DND-41 (cell line): Measurements from ENCODE around the gene SIDT2.

ENCODE experiments used
- ATAC-seq: fragments of 200-7000 bp; cut with Tn5 transposase; 3 replicates; pipeline ENCODE4 v1.9.1; 2021; ENCODE audit warnings: low read depth; ENCODE audit not compliant: insufficient read depth
- DNase-seq: peaks from one replicate; pipeline ENCODE4 v3.0.0-alpha.2; 2020
- H2AFZ ChIP-seq: 2 replicates; pipeline ENCODE4 v1.6.0; 2012; ENCODE audit warnings: low read depth, low read length
- H3K27ac ChIP-seq: 2 replicates; pipeline ENCODE4 v1.5.1; 2012; ENCODE audit warnings: low read length, inconsistent platforms
- H3K27me3 ChIP-seq: fragments of 200-600 bp; sonication (generic); 2 replicates; pipeline ENCODE4 v1.6.0; 2012; ENCODE audit warnings: low read length, mild to moderate bottlenecking, inconsistent platforms; ENCODE audit not compliant: insufficient read depth, poor library complexity
- H3K36me3 ChIP-seq: 2 replicates; pipeline ENCODE4 v1.5.1; 2012; ENCODE audit warnings: low read length, inconsistent platforms; ENCODE audit not compliant: insufficient read depth
- H3K4me1 ChIP-seq: 2 replicates; pipeline ENCODE4 v1.5.1; 2012; ENCODE audit warnings: mild to moderate bottlenecking, low read length; ENCODE audit not compliant: insufficient read depth
- H3K4me2 ChIP-seq: 2 replicates; pipeline ENCODE4 v1.6.0; 2012; ENCODE audit warnings: mild to moderate bottlenecking, moderate library complexity, low read length, inconsistent platforms; ENCODE audit not compliant: insufficient read depth
- H3K4me3 ChIP-seq, 2 experiments: fragments of 200-600 bp in 1 of 2; shearing (Covaris generic) in 1 of 2; 2 replicates each; pipeline ENCODE4 v1.5.1; 2012 to 2016; ENCODE audit warnings: inconsistent platforms in 2 of 2, low read length in 2 of 2, mild to moderate bottlenecking in 2 of 2, low read depth in 1 of 2, moderate library complexity in 1 of 2
- H3K79me2 ChIP-seq: 2 replicates; pipeline ENCODE4 v1.6.0; 2012; ENCODE audit warnings: low read length, inconsistent platforms; ENCODE audit not compliant: insufficient read depth
- H3K9ac ChIP-seq: 2 replicates; pipeline ENCODE4 v1.6.0; 2012; ENCODE audit warnings: low read depth, mild to moderate bottlenecking, inconsistent platforms, low read length, moderate library complexity
- H3K9me3 ChIP-seq: 2 replicates; pipeline ENCODE4 v1.5.1; 2012; ENCODE audit warnings: low read length, moderate library complexity, mild to moderate bottlenecking, inconsistent platforms; ENCODE audit not compliant: insufficient read depth, severe bottlenecking
- H4K20me1 ChIP-seq: 2 replicates; pipeline ENCODE4 v1.6.0; 2012; ENCODE audit warnings: low read length; ENCODE audit not compliant: insufficient read depth
- EZH2 ChIP-seq: IDR thresholded peaks from 3 replicates; pipeline ENCODE4 v1.6.1; 2012; ENCODE audit warnings: borderline replicate concordance, low read depth, mild to moderate bottlenecking, moderate library complexity, low read length, inconsistent platforms; ENCODE audit not compliant: severe bottlenecking
- TF ChIP-seq, protein P1 (sequence below): IDR thresholded peaks from 2 replicates; pipeline ENCODE4 v1.5.1; 2012; ENCODE audit warnings: borderline replicate concordance, low read length, moderate library complexity, mild to moderate bottlenecking; ENCODE audit not compliant: poor library complexity, severe bottlenecking; ENCODE audit errors: extremely low read depth

The SIDT2 gene

GRCh38 chr11:117217141-117218084 is 38.9 kb downstream of the SIDT2 start:
- ATAC-seq, result no peak
- Histone ChIP-seq H3K36me3 (peaks cover 87% of the 10 kb centered on the region), H3K27ac (no peak overlapping the region), H3K9ac (no peak overlapping the region), H3K9me3 (no peaks in the 10 kb centered on the region), H3K79me2 (no peaks in the 10 kb centered on the region), H3K27me3 (no peaks in the 10 kb centered on the region), H2AFZ (no peak overlapping the region), H3K4me3 (no peak overlapping the region), H3K4me2 (no peak overlapping the region), H4K20me1 (no peaks in the 10 kb centered on the region), H3K4me1 (no peaks in the 10 kb centered on the region)
- TF ChIP-seq, protein P1, sequence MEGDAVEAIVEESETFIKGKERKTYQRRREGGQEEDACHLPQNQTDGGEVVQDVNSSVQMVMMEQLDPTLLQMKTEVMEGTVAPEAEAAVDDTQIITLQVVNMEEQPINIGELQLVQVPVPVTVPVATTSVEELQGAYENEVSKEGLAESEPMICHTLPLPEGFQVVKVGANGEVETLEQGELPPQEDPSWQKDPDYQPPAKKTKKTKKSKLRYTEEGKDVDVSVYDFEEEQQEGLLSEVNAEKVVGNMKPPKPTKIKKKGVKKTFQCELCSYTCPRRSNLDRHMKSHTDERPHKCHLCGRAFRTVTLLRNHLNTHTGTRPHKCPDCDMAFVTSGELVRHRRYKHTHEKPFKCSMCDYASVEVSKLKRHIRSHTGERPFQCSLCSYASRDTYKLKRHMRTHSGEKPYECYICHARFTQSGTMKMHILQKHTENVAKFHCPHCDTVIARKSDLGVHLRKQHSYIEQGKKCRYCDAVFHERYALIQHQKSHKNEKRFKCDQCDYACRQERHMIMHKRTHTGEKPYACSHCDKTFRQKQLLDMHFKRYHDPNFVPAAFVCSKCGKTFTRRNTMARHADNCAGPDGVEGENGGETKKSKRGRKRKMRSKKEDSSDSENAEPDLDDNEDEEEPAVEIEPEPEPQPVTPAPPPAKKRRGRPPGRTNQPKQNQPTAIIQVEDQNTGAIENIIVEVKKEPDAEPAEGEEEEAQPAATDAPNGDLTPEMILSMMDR, result no peak
- TF ChIP-seq EZH2, result no peak
- no peak for DNase-seq

DNA sequence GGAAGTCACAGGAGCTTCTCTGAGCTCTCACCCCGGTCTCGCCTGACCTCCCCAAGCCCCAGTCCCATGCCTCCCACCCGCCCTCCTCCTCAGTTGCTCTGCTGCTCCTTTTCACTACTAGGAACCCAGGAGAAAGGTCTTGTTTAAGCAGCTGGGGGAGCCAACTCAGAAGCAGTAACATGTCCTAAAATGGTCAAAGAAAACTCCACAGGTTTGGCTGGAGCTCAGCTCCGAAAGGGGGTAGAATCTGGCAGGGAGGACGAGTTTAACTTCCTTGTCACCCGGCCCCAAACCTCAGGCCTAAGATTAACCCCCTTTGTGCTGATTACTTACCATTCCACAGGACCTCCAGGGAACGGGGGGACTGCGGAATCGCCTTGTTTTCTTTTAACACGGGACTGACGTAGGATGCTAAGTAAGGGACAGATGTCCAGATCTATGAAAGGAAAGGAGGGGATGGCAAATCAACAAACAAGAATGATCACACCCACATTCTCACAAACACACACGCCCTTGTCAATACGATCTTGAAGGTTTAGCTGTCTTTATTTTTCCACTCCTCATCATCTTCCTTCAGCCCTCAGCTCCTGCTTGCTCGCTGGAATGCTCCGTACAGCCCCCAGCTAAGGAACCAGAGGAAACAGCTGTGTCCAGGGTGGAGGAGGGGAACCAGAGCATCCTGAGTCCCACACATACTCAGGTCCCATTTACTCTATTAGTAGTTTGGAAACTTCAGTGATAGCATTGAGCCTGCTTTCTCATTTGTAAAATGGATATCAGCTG is 39.8 kb downstream of the SIDT2 start:
- Histone ChIP-seq H3K4me1 (no peaks in the 10 kb centered on the region), H3K9me3 (no peaks in the 10 kb centered on the region), H3K4me2 (no peak overlapping the region), H3K4me3 (no peak overlapping the region), H3K27me3 (no peaks in the 10 kb centered on the region), H3K27ac (no peak overlapping the region), H3K36me3 (peaks cover 86% of the 10 kb centered on the region), H3K9ac (no peak overlapping the region), H4K20me1 (no peaks in the 10 kb centered on the region), H2AFZ (no peak overlapping the region), H3K79me2 (no peaks in the 10 kb centered on the region)
- no peak for TF ChIP-seq EZH2
- no peak for DNase-seq
- no peak for ATAC-seq

- H3K27ac ChIP-seq, result no peak overlapping the region
- H3K4me2 ChIP-seq, result no peak overlapping the region
- H3K27me3 ChIP-seq, result no peaks in the 10 kb centered on the region
- H3K36me3 ChIP-seq, result peaks cover 89% of the 10 kb centered on the region
- H4K20me1 ChIP-seq, result 0 out of 2 replicates have a peak, but pooled peaks cover 4% of the 10 kb centered on the region
- H3K4me1 ChIP-seq, result no peaks in the 10 kb centered on the region
- H2AFZ ChIP-seq, result no peak overlapping the region
- no peak for TF ChIP-seq EZH2
- TF ChIP-seq, protein P1, result no peak
- no peak for DNase-seq
- H3K9ac ChIP-seq, result no peak overlapping the region
- H3K4me3 ChIP-seq, result no peak overlapping the region
- H3K9me3 ChIP-seq, result no peaks in the 10 kb centered on the region
- H3K79me2 ChIP-seq, result no peaks in the 10 kb centered on the region
- ATAC-seq, result no peak
Measured at GRCh38 chr11:117219001-117219400, 40.5 kb downstream of the SIDT2 start.

DNA sequence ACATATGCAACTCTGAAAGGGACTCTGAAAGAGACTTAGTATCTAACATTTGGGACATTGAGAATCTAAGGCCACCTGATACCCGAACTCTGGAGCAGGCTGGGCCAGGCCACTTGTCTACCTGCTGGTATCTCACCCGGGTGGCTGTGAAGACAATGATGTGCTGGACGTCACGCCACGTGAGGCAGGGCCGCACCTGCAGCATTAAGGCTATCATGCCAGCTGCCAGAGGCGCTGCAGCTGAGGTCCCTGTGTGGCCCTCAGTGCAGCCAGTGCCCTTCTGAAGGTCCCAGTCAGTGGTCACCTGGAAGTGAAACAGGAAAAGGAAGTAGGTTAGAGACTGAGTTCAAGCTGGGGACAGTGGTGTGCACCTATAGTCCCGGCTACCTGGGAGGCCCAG is 40.9 kb downstream of the SIDT2 start:
- no peak overlapping the region for H3K27ac ChIP-seq
- H3K4me3 ChIP-seq, result no peak overlapping the region
- TF ChIP-seq EZH2, result no peak
- TF ChIP-seq, protein P1, result no peak

More for the DNA sequence above, 40.9 kb downstream of the SIDT2 start:
- ATAC-seq (no peak), DNase-seq (no peak)
- Histone ChIP-seq H3K9me3 (no peaks in the 10 kb centered on the region), H3K9ac (no peak overlapping the region), H4K20me1 (0 out of 2 replicates have a peak, but pooled peaks cover 5% of the 10 kb centered on the region), H3K36me3 (peaks cover 90% of the 10 kb centered on the region), H3K4me1 (no peaks in the 10 kb centered on the region), H3K79me2 (no peaks in the 10 kb centered on the region), H3K27me3 (no peaks in the 10 kb centered on the region), H3K4me2 (no peak overlapping the region), H2AFZ (no peak overlapping the region)
